K562 (cell line): ENCODE measurements around the gene IPP. TPM values are rescaled to one million over a fixed set of nuclear protein-coding genes. Genes with fewer than 3 reads are reported as not detected.

Source experiments
- ARNT ChIP-seq, 2 experiments: fragments of 450-650 bp; IDR thresholded peaks; 2 replicates each; pipeline ENCODE4 v1.6.1; 2016; ENCODE audit warnings: mild to moderate bottlenecking in 1 of 2
- CC2D1A ChIP-seq: fragments of 450-650 bp; IDR thresholded peaks from 2 replicates; pipeline ENCODE4 v1.6.1; 2017; ENCODE audit warnings: mild to moderate bottlenecking
- CCNT2 ChIP-seq: IDR thresholded peaks from 2 replicates; pipeline ENCODE4 v1.6.1; 2011; ENCODE audit warnings: borderline replicate concordance, low read depth, mild to moderate bottlenecking, moderate library complexity, mixed read lengths, low read length; ENCODE audit not compliant: insufficient read length; ENCODE audit errors: extremely low read depth
- DNMT1 ChIP-seq: fragments of 450-650 bp; IDR thresholded peaks from 2 replicates; pipeline ENCODE4 v1.6.1; 2016; ENCODE audit warnings: antibody characterized with exemption, mild to moderate bottlenecking
- FOSL1 ChIP-seq: fragments of 200-800 bp; sonication (Bioruptor generic); conservative IDR thresholded peaks from 2 replicates; pipeline ENCODE4 v1.6.1; 2016; ENCODE audit warnings: missing genetic modification characterization, missing compliant biosample characterization
- FUS ChIP-seq: fragments of 200-400 bp; formaldehyde crosslinking; optimal IDR thresholded peaks from 2 replicates; pipeline ENCODE3; 2017; ENCODE audit warnings: low read depth, low read length
- MAFG ChIP-seq: fragments of 450-650 bp; conservative IDR thresholded peaks from 2 replicates; pipeline ENCODE4 v1.6.1; 2016; ENCODE audit warnings: missing genetic modification characterization, missing compliant biosample characterization
- PRPF4 ChIP-seq: fragments of 200-400 bp; formaldehyde crosslinking; IDR thresholded peaks from one replicate; pipeline ENCODE4 v1.6.1; 2017; ENCODE audit warnings: low read length, low read depth, mild to moderate bottlenecking; ENCODE audit not compliant: insufficient read depth, poor library complexity, severe bottlenecking
- RBFOX2 ChIP-seq: fragments of 200-400 bp; formaldehyde crosslinking; IDR thresholded peaks from 2 replicates; pipeline ENCODE4 v1.6.1; 2017; ENCODE audit warnings: low read depth, mild to moderate bottlenecking, low read length, moderate library complexity
- RNF2 ChIP-seq: sonication (generic); IDR thresholded peaks from 2 replicates; pipeline ENCODE4 v1.6.1; 2016
- SMARCA4 ChIP-seq: fragments of 450-650 bp; IDR thresholded peaks from 2 replicates; pipeline ENCODE4 v1.6.1; 2016
- STAG1 ChIP-seq: sonication (generic); formaldehyde crosslinking; IDR thresholded peaks from 2 replicates; pipeline ENCODE4 v1.5.0; 2020; ENCODE audit warnings: missing genetic modification reagents, borderline replicate concordance
- TAF1 ChIP-seq: IDR thresholded peaks from 2 replicates; pipeline ENCODE4 v1.6.1; 2011; ENCODE audit warnings: mild to moderate bottlenecking, low read length, moderate library complexity; ENCODE audit not compliant: insufficient read depth, control insufficient read depth, severe bottlenecking; ENCODE audit errors: extremely low read depth
- TBP ChIP-seq: optimal IDR thresholded peaks from 2 replicates; pipeline ENCODE3; 2011; ENCODE audit warnings: low read depth, low read length, improper control_type of control experiment
- UBTF ChIP-seq, 2 experiments: IDR thresholded peaks; 2 replicates each; pipeline ENCODE4 v1.6.1; 2012; ENCODE audit warnings: improper control_type of control experiment in 2 of 2, low read depth in 2 of 2, low read length in 2 of 2, borderline replicate concordance in 1 of 2
- ZNF133 ChIP-seq: fragments of 250-450 bp; sonication (Bioruptor Pico); IDR thresholded peaks from 2 replicates; pipeline ENCODE4 v1.4.0; 2020; ENCODE audit warnings: mild to moderate bottlenecking
- ZNF212 ChIP-seq: fragments of 450-650 bp; formaldehyde crosslinking; IDR thresholded peaks from 2 replicates; pipeline ENCODE4 v1.4.0; 2020; ENCODE audit warnings: mild to moderate bottlenecking
- ZNF354B ChIP-seq: fragments of 250-450 bp; sonication (Bioruptor Pico); IDR thresholded peaks from 2 replicates; pipeline ENCODE4 v1.4.0; 2020
- ZNF384 ChIP-seq: IDR thresholded peaks from 2 replicates; pipeline ENCODE4 v1.6.1; 2012; ENCODE audit warnings: low read depth, low read length, improper control_type of control experiment
- polyA plus RNA-seq, 8 experiments: library from polyadenylated mRNA; depleted of rRNA in 4 of 8; stranded (reverse) in 5 of 8; unstranded in 3 of 8; fragments of >200 nt; fragmentation: Nextera tagmentation in 2 of 8; fragmentation: Illumina TruSeq in 1 of 8; extraction: Ambion mirVana in 2 of 8; extraction: Trizol in 1 of 8; gene quantifications; 2 replicates each; pipeline versions ENCODE4 v1.2.1 to v1.2.3, GENCODE V29; 2011 to 2014; ENCODE audit warnings: inconsistent platforms in 1 of 8, missing spikeins in 1 of 8
- total RNA-seq, 7 experiments: library from RNA; depleted of rRNA in 6 of 7; stranded (reverse); fragments of >200 nt in 6 of 7; fragmentation: Illumina TruSeq in 2 of 7; extraction: Trizol in 2 of 7; gene quantifications; 2 replicates each; pipeline versions ENCODE4 v1.2.1 to v1.2.3, GENCODE V29; 2011 to 2021; ENCODE audit warnings: low replicate concordance in 1 of 7
- TF ChIP-seq, protein P1 (sequence below): fragments of 200-800 bp; sonication (Bioruptor generic); IDR thresholded peaks from 2 replicates; pipeline ENCODE4 v1.6.1; 2017; ENCODE audit warnings: missing genetic modification characterization, missing compliant biosample characterization
- TF ChIP-seq, protein P2 (sequence below): sonication (generic); formaldehyde crosslinking; IDR thresholded peaks from 2 replicates; pipeline ENCODE4 v1.4.0; 2020; ENCODE audit warnings: mild to moderate bottlenecking, missing genetic modification reagents
- TF ChIP-seq, protein P3 (sequence below), 2 experiments: fragments of 450-650 bp in 1 of 2; sonication (generic) in 1 of 2; formaldehyde crosslinking in 1 of 2; IDR thresholded peaks in 1 of 2; conservative IDR thresholded peaks in 1 of 2; 2 replicates each; pipeline versions ENCODE4 v1.6.1 to v1.8.1; 2016 to 2023; ENCODE audit warnings: mild to moderate bottlenecking in 2 of 2, moderate library complexity in 2 of 2, inconsistent platforms in 1 of 2, missing genetic modification reagents in 1 of 2

The IPP gene
- total and polyA plus RNA-seq, 9 of the 15 experiments (the other 6 are each of a cell fraction or from before 2014, with no cell fraction given), result 6.9 to 15.1 (median 9.7) TPM

GRCh38 chr1:45684402-45684801 lies 66.1 kb downstream of the IPP start (continued):
- TF ChIP-seq TBP, result no peak
- no peak for TF ChIP-seq MAFG
- TF ChIP-seq ZNF212 (CRISPR knock-in tag), result no peak
- 0 out of 2 replicates have a peak, but pooled peaks have one; percentile 22 for TF ChIP-seq RBFOX2
- TF ChIP-seq, protein P1, sequence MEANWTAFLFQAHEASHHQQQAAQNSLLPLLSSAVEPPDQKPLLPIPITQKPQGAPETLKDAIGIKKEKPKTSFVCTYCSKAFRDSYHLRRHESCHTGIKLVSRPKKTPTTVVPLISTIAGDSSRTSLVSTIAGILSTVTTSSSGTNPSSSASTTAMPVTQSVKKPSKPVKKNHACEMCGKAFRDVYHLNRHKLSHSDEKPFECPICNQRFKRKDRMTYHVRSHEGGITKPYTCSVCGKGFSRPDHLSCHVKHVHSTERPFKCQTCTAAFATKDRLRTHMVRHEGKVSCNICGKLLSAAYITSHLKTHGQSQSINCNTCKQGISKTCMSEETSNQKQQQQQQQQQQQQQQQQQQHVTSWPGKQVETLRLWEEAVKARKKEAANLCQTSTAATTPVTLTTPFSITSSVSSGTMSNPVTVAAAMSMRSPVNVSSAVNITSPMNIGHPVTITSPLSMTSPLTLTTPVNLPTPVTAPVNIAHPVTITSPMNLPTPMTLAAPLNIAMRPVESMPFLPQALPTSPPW, result 0 out of 2 replicates have a peak, but pooled peaks have one; percentile 22
- TF ChIP-seq ZNF384, result no peak
- no peak for TF ChIP-seq FUS
- TF ChIP-seq ZNF133 (CRISPR knock-in tag), result no peak
- TF ChIP-seq UBTF (IDR thresholded peaks at IDR 0.05; ENCODE audit: borderline replicate concordance in 1 of 2, low read depth in 2 of 2, low read length in 2 of 2), result no peak
- no peak for TF ChIP-seq ZNF354B (CRISPR knock-in tag)
- TF ChIP-seq, protein P2, sequence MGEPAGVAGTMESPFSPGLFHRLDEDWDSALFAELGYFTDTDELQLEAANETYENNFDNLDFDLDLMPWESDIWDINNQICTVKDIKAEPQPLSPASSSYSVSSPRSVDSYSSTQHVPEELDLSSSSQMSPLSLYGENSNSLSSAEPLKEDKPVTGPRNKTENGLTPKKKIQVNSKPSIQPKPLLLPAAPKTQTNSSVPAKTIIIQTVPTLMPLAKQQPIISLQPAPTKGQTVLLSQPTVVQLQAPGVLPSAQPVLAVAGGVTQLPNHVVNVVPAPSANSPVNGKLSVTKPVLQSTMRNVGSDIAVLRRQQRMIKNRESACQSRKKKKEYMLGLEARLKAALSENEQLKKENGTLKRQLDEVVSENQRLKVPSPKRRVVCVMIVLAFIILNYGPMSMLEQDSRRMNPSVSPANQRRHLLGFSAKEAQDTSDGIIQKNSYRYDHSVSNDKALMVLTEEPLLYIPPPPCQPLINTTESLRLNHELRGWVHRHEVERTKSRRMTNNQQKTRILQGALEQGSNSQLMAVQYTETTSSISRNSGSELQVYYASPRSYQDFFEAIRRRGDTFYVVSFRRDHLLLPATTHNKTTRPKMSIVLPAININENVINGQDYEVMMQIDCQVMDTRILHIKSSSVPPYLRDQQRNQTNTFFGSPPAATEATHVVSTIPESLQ (CRISPR knock-in tag), result no peak
- no peak for TF ChIP-seq PRPF4
- no peak for TF ChIP-seq ARNT (IDR thresholded peaks at IDR 0.05)
- no peak for TF ChIP-seq CC2D1A
- TF ChIP-seq SMARCA4, result 0 out of 2 replicates have a peak, but pooled peaks have one; percentile 5
- TF ChIP-seq TAF1, result no peak
- TF ChIP-seq, protein P3, sequence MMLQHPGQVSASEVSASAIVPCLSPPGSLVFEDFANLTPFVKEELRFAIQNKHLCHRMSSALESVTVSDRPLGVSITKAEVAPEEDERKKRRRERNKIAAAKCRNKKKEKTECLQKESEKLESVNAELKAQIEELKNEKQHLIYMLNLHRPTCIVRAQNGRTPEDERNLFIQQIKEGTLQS (IDR thresholded peaks at IDR 0.05), result no peak
- TF ChIP-seq, protein P3 (CRISPR knock-in tag; conservative IDR thresholded peaks at IDR 0.05), result no peak
- TF ChIP-seq STAG1, result no peak
- TF ChIP-seq CCNT2, result no peak
- TF ChIP-seq DNMT1, result no peak
- TF ChIP-seq RNF2, result no peak
- TF ChIP-seq FOSL1 (tag), result 0 out of 2 replicates have a peak, but pooled peaks have one; percentile 1
